Measurements from ENCODE around the gene PRKCA.

DNA sequence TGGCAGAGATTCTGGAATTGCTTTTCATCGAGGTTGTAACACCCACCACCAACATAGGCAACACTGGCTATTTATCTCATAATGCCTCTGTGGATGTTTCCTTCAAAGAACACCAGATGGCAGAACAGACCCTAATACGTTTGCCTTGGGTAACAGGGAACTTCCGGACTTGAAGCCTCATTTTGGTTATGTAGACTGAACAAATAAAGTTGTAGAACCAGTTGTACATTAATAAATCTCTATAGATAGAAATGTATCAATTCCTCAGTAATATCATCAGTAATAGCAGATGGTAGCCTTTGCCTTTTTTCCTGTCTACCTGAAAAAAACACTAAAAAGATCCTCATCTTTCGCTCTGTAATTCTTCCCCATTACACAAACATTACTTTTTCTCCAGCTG lies 47.3 kb upstream of the PRKCA start:
- TF ChIP-seq, protein P1, sequence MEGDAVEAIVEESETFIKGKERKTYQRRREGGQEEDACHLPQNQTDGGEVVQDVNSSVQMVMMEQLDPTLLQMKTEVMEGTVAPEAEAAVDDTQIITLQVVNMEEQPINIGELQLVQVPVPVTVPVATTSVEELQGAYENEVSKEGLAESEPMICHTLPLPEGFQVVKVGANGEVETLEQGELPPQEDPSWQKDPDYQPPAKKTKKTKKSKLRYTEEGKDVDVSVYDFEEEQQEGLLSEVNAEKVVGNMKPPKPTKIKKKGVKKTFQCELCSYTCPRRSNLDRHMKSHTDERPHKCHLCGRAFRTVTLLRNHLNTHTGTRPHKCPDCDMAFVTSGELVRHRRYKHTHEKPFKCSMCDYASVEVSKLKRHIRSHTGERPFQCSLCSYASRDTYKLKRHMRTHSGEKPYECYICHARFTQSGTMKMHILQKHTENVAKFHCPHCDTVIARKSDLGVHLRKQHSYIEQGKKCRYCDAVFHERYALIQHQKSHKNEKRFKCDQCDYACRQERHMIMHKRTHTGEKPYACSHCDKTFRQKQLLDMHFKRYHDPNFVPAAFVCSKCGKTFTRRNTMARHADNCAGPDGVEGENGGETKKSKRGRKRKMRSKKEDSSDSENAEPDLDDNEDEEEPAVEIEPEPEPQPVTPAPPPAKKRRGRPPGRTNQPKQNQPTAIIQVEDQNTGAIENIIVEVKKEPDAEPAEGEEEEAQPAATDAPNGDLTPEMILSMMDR (IDR thresholded peaks at IDR 0.05) = peak; percentile 25 to 84 (median 72)
- TF ChIP-seq POLR2A (IDR thresholded peaks at IDR 0.05) = no peak
